ENCODE results near the gene RAD51B. TPM values are rescaled to one million over a fixed set of nuclear protein-coding genes. Genes with fewer than 3 reads are reported as not detected.

RAD51B gene
- total RNA-seq, 4 donors from 2014 or later: 14.0 to 16.4 (median 14.8) TPM

DNA sequence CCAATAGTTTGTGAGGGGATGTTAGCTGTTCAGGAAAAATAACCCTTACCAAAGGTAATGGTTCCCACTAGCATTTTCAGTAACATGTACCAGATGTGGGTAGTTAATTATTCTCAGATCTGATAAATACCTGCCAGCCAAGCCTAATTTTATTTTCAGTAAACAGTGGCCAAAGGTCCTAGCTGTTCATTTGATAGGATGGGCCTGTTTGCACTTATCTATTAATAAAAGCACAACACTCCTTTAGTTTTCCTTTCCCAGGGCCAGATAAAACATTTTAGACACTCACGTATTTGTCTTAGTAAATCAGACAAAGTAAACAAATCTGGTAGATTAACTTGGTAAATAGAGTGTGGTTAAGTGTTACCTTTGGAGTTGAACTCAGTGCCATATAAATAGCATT, 345.1 kb downstream of the RAD51B start:
- H3K27ac ChIP-seq: peak overlapping the region in 2 of 3 donors; percentile 26 to 65
- H3K4me1 ChIP-seq: peaks cover 16 to 20% of the 10 kb centered on the region in 2 donors
- H3K9me3 ChIP-seq: no peaks in the 10 kb centered on the region
- 20 to 22% methylated on average over 1 of the region's 1 CpG for WGBS, 2 donors
- H3K36me3 ChIP-seq: no peaks in the 10 kb centered on the region
- TF ChIP-seq, protein P1, sequence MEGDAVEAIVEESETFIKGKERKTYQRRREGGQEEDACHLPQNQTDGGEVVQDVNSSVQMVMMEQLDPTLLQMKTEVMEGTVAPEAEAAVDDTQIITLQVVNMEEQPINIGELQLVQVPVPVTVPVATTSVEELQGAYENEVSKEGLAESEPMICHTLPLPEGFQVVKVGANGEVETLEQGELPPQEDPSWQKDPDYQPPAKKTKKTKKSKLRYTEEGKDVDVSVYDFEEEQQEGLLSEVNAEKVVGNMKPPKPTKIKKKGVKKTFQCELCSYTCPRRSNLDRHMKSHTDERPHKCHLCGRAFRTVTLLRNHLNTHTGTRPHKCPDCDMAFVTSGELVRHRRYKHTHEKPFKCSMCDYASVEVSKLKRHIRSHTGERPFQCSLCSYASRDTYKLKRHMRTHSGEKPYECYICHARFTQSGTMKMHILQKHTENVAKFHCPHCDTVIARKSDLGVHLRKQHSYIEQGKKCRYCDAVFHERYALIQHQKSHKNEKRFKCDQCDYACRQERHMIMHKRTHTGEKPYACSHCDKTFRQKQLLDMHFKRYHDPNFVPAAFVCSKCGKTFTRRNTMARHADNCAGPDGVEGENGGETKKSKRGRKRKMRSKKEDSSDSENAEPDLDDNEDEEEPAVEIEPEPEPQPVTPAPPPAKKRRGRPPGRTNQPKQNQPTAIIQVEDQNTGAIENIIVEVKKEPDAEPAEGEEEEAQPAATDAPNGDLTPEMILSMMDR (IDR thresholded peaks at IDR 0.05): no peak
- TF ChIP-seq POLR2A (IDR thresholded peaks at IDR 0.05): no peak
- intact Hi-C loops (cut with DNase I): no loop called here
- H3K27me3 ChIP-seq: no peaks in the 10 kb centered on the region
- no peak overlapping the region for H3K4me3 ChIP-seq (replicated peaks in 1 of 3)
- DNase-seq: no peak

DNA sequence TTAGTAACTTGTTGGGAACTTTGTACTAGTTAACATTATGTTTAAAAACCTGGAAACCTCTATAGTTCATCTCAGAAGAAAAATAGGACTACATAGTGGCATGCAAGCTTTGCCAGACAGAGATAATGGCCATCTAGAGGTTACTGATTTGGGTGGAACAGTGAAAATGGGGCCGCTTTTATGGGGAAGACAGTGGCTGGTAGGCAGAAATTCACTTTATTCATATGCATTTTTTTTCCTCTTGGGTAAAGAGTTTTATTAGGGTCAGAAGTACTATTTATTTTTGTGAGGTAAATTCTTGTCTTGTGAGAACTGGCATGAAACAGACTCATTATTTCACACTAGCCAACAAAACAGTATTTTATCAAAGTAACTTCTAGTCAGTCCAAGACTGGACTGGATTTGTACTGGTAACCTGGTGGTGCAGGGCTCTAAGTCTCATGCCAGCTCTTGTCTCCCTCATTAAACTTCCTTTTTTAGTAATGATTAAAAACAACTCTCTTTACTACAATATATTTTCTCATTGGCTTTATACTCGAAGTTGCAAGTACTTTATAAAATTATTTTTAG, 345.8 kb downstream of the RAD51B start:
- H3K4me1 ChIP-seq: peaks cover 16 to 20% of the 10 kb centered on the region in 2 donors
- H3K9me3 ChIP-seq: no peaks in the 10 kb centered on the region
- 80 to 83% methylated on average over 2 of the region's 2 CpGs for WGBS, 2 donors
- no peak for DNase-seq
- no peaks in the 10 kb centered on the region for H3K27me3 ChIP-seq
- no peak overlapping the region for H3K4me3 ChIP-seq (replicated peaks in 1 of 3)
- intact Hi-C loops (cut with DNase I): no loop called here
- TF ChIP-seq POLR2A (IDR thresholded peaks at IDR 0.05): no peak
- TF ChIP-seq, protein P1 (IDR thresholded peaks at IDR 0.05): no peak
- no peaks in the 10 kb centered on the region for H3K36me3 ChIP-seq
- peak overlapping the region in 1 of 3 donors; percentile 65 for H3K27ac ChIP-seq

DNA sequence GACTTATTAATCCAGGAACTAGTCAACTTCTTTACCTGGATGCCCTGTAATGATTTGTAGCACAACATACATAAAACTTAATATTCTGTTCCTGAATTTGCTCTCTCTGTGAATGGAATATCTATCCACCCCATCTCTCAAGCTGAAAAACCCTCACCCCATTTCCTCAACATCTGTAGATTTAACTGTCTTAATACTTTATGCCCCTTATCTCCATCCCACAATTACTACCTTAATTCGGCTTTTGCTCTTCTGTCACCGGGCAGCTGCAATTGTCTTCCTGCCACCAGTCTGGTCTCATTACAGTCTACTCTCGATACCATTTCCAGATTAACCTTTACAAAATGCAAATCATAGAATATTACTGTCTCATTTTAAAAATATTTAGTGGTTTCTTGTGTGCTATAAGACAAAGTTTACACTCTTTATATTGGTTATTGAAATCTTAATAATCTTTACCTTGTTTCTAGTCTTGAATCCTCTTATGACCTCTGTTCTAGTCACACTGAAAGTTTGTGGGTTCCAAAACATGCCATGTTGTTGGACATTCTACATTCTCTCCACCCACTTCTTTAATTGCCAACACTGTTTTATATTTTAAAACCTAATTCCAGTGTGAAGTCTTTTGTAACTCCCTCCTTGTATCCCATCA, 347.3 kb downstream of the RAD51B start:
- DNase-seq: no peak
- Histone ChIP-seq H3K27me3 (no peaks in the 10 kb centered on the region), H3K4me1 (peaks cover 14 to 16% of the 10 kb centered on the region in 2 donors), H3K27ac (no peak overlapping the region), H3K9me3 (no peaks in the 10 kb centered on the region), H3K36me3 (no peaks in the 10 kb centered on the region), H3K4me3 (replicated peaks in 1 of 3) (no peak overlapping the region)
- no peak for TF ChIP-seq POLR2A (IDR thresholded peaks at IDR 0.05)
- TF ChIP-seq, protein P1 (IDR thresholded peaks at IDR 0.05): no peak
- intact Hi-C loops (cut with DNase I): no loop called here
- WGBS, 2 donors: 88 to 94% methylated on average over 3 of the region's 3 CpGs

DNA sequence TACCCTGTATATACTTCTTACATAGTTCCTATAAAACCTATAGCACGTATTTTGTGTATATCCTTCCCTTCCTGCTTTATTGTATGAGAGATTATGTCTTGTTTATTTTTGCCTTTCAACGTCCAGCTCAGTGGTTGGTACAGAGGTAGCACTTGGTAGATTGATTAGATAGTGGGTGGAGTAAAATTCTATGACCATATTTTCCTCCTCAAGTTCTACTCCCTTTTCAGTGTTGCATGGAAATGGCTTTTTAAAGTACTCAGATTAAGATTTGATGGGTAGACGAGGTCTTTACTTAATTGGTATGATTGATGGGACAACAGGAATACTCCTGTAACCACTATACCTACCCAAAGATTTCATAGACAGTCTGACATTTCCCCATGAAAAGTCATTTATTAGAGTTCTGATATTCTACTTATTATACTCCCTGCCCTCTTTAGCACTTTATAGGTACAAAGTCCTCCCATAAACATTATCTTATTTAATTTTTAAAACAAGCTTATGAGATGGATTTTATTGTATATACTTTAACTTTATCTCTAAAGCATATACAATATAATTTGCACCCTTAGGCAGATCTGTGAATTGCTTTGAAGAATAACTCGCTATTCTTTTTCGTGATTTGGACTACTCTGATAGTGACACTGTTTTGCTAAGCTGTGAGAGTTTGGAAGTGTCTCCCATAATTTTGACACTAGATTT, 348.0 kb downstream of the RAD51B start:
- Histone ChIP-seq H3K27me3 (no peaks in the 10 kb centered on the region), H3K4me1 (peaks cover 14 to 16% of the 10 kb centered on the region in 2 donors), H3K27ac (no peak overlapping the region), H3K9me3 (no peaks in the 10 kb centered on the region), H3K4me3 (replicated peaks in 1 of 3) (no peak overlapping the region), H3K36me3 (no peaks in the 10 kb centered on the region)
- DNase-seq: no peak
- intact Hi-C loops (cut with DNase I): no loop called here
- TF ChIP-seq, protein P1 (IDR thresholded peaks at IDR 0.05): no peak
- no peak for TF ChIP-seq POLR2A (IDR thresholded peaks at IDR 0.05)
- 88 to 90% methylated on average over 5 of the region's 5 CpGs for WGBS, 2 donors

Data from thyroid gland (tissue), 4 donors.